Epithelial cell of proximal tubule (primary cell): ENCODE results near the gene GNS. TPM values are rescaled to one million over a fixed set of nuclear protein-coding genes. Genes with fewer than 3 reads are reported as not detected.

ENCODE experiments used
- DNase-seq: peaks from one replicate; pipeline ENCODE4 v3.0.0-alpha.2; 2011; ENCODE audit warnings: low read depth
- H3K4me3 ChIP-seq: 2 replicates; pipeline ENCODE4 v1.5.1; 2011; ENCODE audit warnings: low read depth, mild to moderate bottlenecking, low read length
- CTCF ChIP-seq: conservative IDR thresholded peaks from 2 replicates; pipeline ENCODE4 v1.5.1; 2012; ENCODE audit warnings: low read depth, mild to moderate bottlenecking, low read length
- total RNA-seq: library from RNA; depleted of rRNA; stranded (reverse); fragments of >200 nt; gene quantifications from 2 replicates; pipeline ENCODE4 v1.2.3, GENCODE V29; 2015

Gene GNS
- total RNA-seq, 1 donor from 2014 or later, result 63.9 TPM

DNA sequence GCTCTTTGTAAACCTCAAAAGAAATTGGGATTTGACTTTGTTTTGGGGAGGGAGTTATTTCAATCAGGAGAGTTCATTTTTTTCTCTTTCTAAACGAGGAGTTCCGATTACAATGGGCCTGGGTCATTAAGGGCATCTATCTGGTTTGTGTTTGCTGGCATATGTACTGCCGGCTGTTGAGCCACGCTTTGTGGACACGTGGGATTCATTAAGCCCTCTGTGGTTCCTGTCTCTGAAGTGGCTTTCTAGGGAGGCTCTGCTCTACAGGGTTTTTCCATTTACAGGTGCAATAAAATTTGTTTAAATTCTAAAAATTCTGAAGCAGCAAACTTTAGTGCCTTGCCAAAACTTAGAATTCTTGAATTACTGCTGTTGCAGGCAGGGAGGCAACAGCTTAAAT lies 57.9 kb downstream of the GNS start:
- no peak for TF ChIP-seq CTCF
- DNase-seq, result no peak
- no peak overlapping the region for H3K4me3 ChIP-seq

DNA sequence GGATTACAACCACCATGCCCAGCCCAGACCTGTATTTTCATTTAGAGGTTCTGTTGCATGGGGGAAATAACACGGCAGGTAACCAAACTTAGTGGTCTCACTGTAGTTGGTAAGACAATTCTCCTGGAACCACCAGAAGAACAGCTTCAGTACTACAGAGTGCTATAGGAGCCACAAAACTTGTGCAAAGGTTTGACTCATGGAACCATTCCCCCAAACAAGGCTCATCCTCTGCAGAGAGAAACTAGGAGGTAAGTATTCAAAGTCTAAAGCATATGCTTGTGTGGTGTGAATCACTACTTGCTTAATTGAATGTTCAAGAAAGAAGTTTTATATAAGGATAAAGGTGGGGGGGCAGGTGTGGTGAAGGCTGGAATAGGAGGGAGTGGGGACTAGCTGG lies 58.7 kb downstream of the GNS start:
- TF ChIP-seq CTCF, result no peak
- DNase-seq, result no peak

GRCh38 chr12:64699504-64700115 lies 59.6 kb downstream of the GNS start:
- no peak for DNase-seq
- H3K4me3 ChIP-seq, result no peak overlapping the region
- no peak for TF ChIP-seq CTCF

More for the DNA sequence above, 58.7 kb downstream of the GNS start:
- H3K4me3 ChIP-seq, result no peak overlapping the region

- peak; percentile 54 for TF ChIP-seq CTCF
- no peak overlapping the region for H3K4me3 ChIP-seq
- no peak for DNase-seq
These were observed 63.0 kb downstream of the GNS start for GRCh38 chr12:64696080-64696741.

DNA sequence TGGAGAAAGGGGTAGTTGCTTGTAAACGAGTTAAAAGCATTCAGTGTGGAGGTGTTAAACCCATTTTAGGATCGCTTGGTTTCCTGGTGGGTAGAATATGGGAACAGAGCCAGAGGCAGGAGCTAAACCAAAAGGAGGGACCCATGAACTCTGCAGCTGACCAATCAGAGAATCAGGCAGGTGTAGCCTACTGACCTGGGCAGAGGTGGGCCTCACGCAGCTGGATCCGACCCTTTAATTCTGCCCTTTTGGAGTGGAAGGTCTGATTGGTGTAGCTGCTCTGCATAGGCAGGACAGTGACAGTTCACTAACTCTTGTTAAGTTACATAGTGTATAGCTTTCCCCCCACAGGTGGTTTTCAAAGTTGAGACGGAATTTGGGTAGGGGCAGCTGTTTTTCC lies 63.7 kb downstream of the GNS start:
- no peak overlapping the region for H3K4me3 ChIP-seq
- DNase-seq, result no peak
- TF ChIP-seq CTCF, result no peak

GRCh38 chr12:64694130-64695040 lies 64.8 kb downstream of the GNS start:
- H3K4me3 ChIP-seq, result no peak overlapping the region
- no peak for DNase-seq
- TF ChIP-seq CTCF, result no peak
